HL-60 (cell line): Measurements from ENCODE around the gene FOLR2.
"Not testable (repeated sequence)": the region's sequence is repeated elsewhere in the genome, so short reads cannot be mapped to it uniquely, and the experiment has no call there.

Experiments
- DNase-seq, 2 experiments: peaks; one replicate each; pipeline ENCODE4 v3.0.0-alpha.2; 2010 to 2020; ENCODE audit warnings: low read depth in 1 of 2, low spot score in 1 of 2
- H3K27ac ChIP-seq: fragments of 250-450 bp; sonication (Bioruptor Pico); replicated peaks from 2 replicates; pipeline ENCODE4 v1.5.1; 2020; ENCODE audit warnings: mild to moderate bottlenecking, moderate library complexity
- H3K27me3 ChIP-seq: fragments of 250-450 bp; sonication (Bioruptor Pico); 2 replicates; pipeline ENCODE4 v1.5.1; 2021; ENCODE audit warnings: mild to moderate bottlenecking, moderate library complexity; ENCODE audit not compliant: insufficient read depth, poor library complexity, severe bottlenecking
- H3K4me3 ChIP-seq: replicated peaks from 2 replicates; pipeline ENCODE4 v1.5.1; 2011; ENCODE audit warnings: mild to moderate bottlenecking, control low read depth, low read length; ENCODE audit not compliant: insufficient read depth
- GABPA ChIP-seq: IDR thresholded peaks from 2 replicates; pipeline ENCODE4 v1.6.1; 2012; ENCODE audit warnings: low read depth
- POLR2AphosphoS5 ChIP-seq: IDR thresholded peaks from 2 replicates; pipeline ENCODE4 v1.6.1; 2012; ENCODE audit warnings: low read depth
- REST ChIP-seq: IDR thresholded peaks from 2 replicates; pipeline ENCODE4 v1.6.1; 2012; ENCODE audit warnings: low read depth; ENCODE audit not compliant: insufficient replicate concordance
- SPI1 ChIP-seq: IDR thresholded peaks from 2 replicates; pipeline ENCODE4 v1.6.1; 2012; ENCODE audit warnings: low read depth, mild to moderate bottlenecking, borderline replicate concordance
- TF ChIP-seq, protein P1 (sequence below): IDR thresholded peaks from one replicate; pipeline ENCODE4 v1.5.1; 2011; ENCODE audit warnings: low read length, control low read depth, inconsistent platforms; ENCODE audit not compliant: insufficient read depth

The FOLR2 gene

GRCh38 chr11:72265951-72266350, 49.4 kb downstream of the FOLR2 start:
- no peak overlapping the region for H3K4me3 ChIP-seq

GRCh38 chr11:72266960-72267359, 50.4 kb downstream of the FOLR2 start:
- not testable (repeated sequence) for H3K27me3 ChIP-seq, H3K4me3 ChIP-seq, DNase-seq, H3K27ac ChIP-seq

More at GRCh38 chr11:72265951-72266350, 49.4 kb downstream of the FOLR2 start:
- no peak for TF ChIP-seq GABPA
- TF ChIP-seq REST, result no peak
- TF ChIP-seq, protein P1, sequence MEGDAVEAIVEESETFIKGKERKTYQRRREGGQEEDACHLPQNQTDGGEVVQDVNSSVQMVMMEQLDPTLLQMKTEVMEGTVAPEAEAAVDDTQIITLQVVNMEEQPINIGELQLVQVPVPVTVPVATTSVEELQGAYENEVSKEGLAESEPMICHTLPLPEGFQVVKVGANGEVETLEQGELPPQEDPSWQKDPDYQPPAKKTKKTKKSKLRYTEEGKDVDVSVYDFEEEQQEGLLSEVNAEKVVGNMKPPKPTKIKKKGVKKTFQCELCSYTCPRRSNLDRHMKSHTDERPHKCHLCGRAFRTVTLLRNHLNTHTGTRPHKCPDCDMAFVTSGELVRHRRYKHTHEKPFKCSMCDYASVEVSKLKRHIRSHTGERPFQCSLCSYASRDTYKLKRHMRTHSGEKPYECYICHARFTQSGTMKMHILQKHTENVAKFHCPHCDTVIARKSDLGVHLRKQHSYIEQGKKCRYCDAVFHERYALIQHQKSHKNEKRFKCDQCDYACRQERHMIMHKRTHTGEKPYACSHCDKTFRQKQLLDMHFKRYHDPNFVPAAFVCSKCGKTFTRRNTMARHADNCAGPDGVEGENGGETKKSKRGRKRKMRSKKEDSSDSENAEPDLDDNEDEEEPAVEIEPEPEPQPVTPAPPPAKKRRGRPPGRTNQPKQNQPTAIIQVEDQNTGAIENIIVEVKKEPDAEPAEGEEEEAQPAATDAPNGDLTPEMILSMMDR, result no peak
- TF ChIP-seq SPI1, result no peak
- TF ChIP-seq POLR2AphosphoS5, result no peak
- Histone ChIP-seq H3K27me3 (no peaks in the 10 kb centered on the region), H3K27ac (no peak overlapping the region)
- no peak for DNase-seq

- no peak for TF ChIP-seq REST
- TF ChIP-seq POLR2AphosphoS5, result no peak
- TF ChIP-seq SPI1, result peak; percentile 29; the same call in 1 of the 2 replicates
- Histone ChIP-seq H3K4me3 (no peak overlapping the region), H3K27me3 (no peaks in the 10 kb centered on the region), H3K27ac (no peak overlapping the region)
- no peak for DNase-seq
Measured at GRCh38 chr11:72267956-72268617, 51.5 kb downstream of the FOLR2 start.
